ENCODE measurements around the gene PCNX2. TPM values are rescaled to one million over a fixed set of nuclear protein-coding genes. Genes with fewer than 3 reads are reported as not detected.

Gene PCNX2
- total RNA-seq, 2 experiments from 2014 or later: 17.8 to 18.5 TPM

- POLR2A ChIA-PET: no interaction called here
- intact Hi-C loops (cut with micrococcal nuclease): no loop called here
- Mint-ChIP-seq H3K4me1 (ENCODE audit: low read depth) (no peaks in the 10 kb centered on the region), H3K36me3 (peaks cover 37% of the 10 kb centered on the region), H3K27me3 (no peaks in the 10 kb centered on the region), H3K9me3 (no peaks in the 10 kb centered on the region), H3K4me3 (no peak overlapping the region), H3K27ac (no peak overlapping the region)
- DNase-seq: no peak
- CTCF ChIA-PET: no interaction called here
Measured at GRCh38 chr1:233252441-233252840, 43.1 kb downstream of the PCNX2 start.

GRCh38 chr1:233251201-233251720, 44.3 kb downstream of the PCNX2 start:
- H3K27me3 Mint-ChIP-seq: no peaks in the 10 kb centered on the region
- H3K9me3 Mint-ChIP-seq: no peaks in the 10 kb centered on the region
- CTCF ChIA-PET: no interaction called here
- H3K27ac Mint-ChIP-seq: no peak overlapping the region
- peaks cover 32% of the 10 kb centered on the region for H3K36me3 Mint-ChIP-seq
- POLR2A ChIA-PET: no interaction called here
- no peaks in the 10 kb centered on the region for H3K4me1 Mint-ChIP-seq (ENCODE audit: low read depth)
- intact Hi-C loops (cut with micrococcal nuclease): no loop called here
- DNase-seq: no peak
- H3K4me3 Mint-ChIP-seq: no peak overlapping the region

GRCh38 chr1:233248014-233248413, 47.5 kb downstream of the PCNX2 start:
- CTCF ChIA-PET: interaction anchor here (0.6 kb wide), 1 partner anchor 75 kb away, joined by 3 read pairs; no protein-coding TSS in a partner anchor
- intact Hi-C loops (cut with micrococcal nuclease): no loop called here
- H3K9me3 Mint-ChIP-seq: no peaks in the 10 kb centered on the region
- no peaks in the 10 kb centered on the region for H3K27me3 Mint-ChIP-seq
- H3K36me3 Mint-ChIP-seq: peaks cover 39% of the 10 kb centered on the region
- no peak overlapping the region for H3K27ac Mint-ChIP-seq
- H3K4me1 Mint-ChIP-seq (ENCODE audit: low read depth): no peaks in the 10 kb centered on the region
- POLR2A ChIA-PET: no interaction called here
- no peak for DNase-seq
- no peak overlapping the region for H3K4me3 Mint-ChIP-seq

- Mint-ChIP-seq H3K9me3 (no peaks in the 10 kb centered on the region), H3K4me1 (ENCODE audit: low read depth) (no peaks in the 10 kb centered on the region), H3K4me3 (no peak overlapping the region), H3K27ac (no peak overlapping the region), H3K27me3 (no peaks in the 10 kb centered on the region), H3K36me3 (peaks cover 39% of the 10 kb centered on the region)
- no peak for DNase-seq
- intact Hi-C loops (cut with micrococcal nuclease): no loop called here
- POLR2A ChIA-PET: no interaction called here
- CTCF ChIA-PET: no interaction called here
Measured at GRCh38 chr1:233246965-233247364, 48.6 kb downstream of the PCNX2 start.

- intact Hi-C loops (cut with micrococcal nuclease): no loop called here
- H3K4me1 Mint-ChIP-seq (ENCODE audit: low read depth): no peaks in the 10 kb centered on the region
- ChIA-PET CTCF (no interaction called here), POLR2A (interaction anchor here (0.6 kb wide), 1 partner anchor 18 kb away, joined by 4 read pairs; no protein-coding TSS in a partner anchor)
- no peaks in the 10 kb centered on the region for H3K9me3 Mint-ChIP-seq
- no peaks in the 10 kb centered on the region for H3K27me3 Mint-ChIP-seq
- H3K4me3 Mint-ChIP-seq: no peak overlapping the region
- H3K27ac Mint-ChIP-seq: no peak overlapping the region
- H3K36me3 Mint-ChIP-seq: peaks cover 29% of the 10 kb centered on the region
- no peak for DNase-seq
Measured at GRCh38 chr1:233245191-233245765, 50.2 kb downstream of the PCNX2 start.

GRCh38 chr1:233244183-233244582, 51.3 kb downstream of the PCNX2 start:
- no peak overlapping the region for H3K4me3 Mint-ChIP-seq
- ChIA-PET CTCF (no interaction called here), POLR2A (no interaction called here)
- no peaks in the 10 kb centered on the region for H3K9me3 Mint-ChIP-seq
- no peaks in the 10 kb centered on the region for H3K27me3 Mint-ChIP-seq
- H3K36me3 Mint-ChIP-seq: peaks cover 21% of the 10 kb centered on the region
- no peak overlapping the region for H3K27ac Mint-ChIP-seq
- intact Hi-C loops (cut with micrococcal nuclease): loop anchor here (5.0 kb wide), 1 partner anchor 607 kb away; no protein-coding TSS in a partner anchor
- no peaks in the 10 kb centered on the region for H3K4me1 Mint-ChIP-seq (ENCODE audit: low read depth)
- DNase-seq: no peak

GRCh38 chr1:233242827-233243483, 52.6 kb downstream of the PCNX2 start:
- no peaks in the 10 kb centered on the region for H3K4me1 Mint-ChIP-seq (ENCODE audit: low read depth)
- CTCF ChIA-PET: no interaction called here
- H3K27me3 Mint-ChIP-seq: no peaks in the 10 kb centered on the region
- H3K27ac Mint-ChIP-seq: no peak overlapping the region
- intact Hi-C loops (cut with micrococcal nuclease): loop anchor here (5.0 kb wide), 1 partner anchor 606 kb away; no protein-coding TSS in a partner anchor
- POLR2A ChIA-PET: no interaction called here
- H3K9me3 Mint-ChIP-seq: no peaks in the 10 kb centered on the region
- no peak for DNase-seq
- no peak overlapping the region for H3K4me3 Mint-ChIP-seq
- peaks cover 15% of the 10 kb centered on the region for H3K36me3 Mint-ChIP-seq

- Mint-ChIP-seq H3K4me1 (ENCODE audit: low read depth) (no peaks in the 10 kb centered on the region), H3K9me3 (no peaks in the 10 kb centered on the region), H3K36me3 (peaks cover 14% of the 10 kb centered on the region), H3K27me3 (no peaks in the 10 kb centered on the region), H3K4me3 (no peak overlapping the region), H3K27ac (no peak overlapping the region)
- ChIA-PET POLR2A (no interaction called here), CTCF (no interaction called here)
- DNase-seq: no peak
- intact Hi-C loops (cut with micrococcal nuclease): loop anchor here (5.0 kb wide), 1 partner anchor 604 kb away; no protein-coding TSS in a partner anchor
Measured at GRCh38 chr1:233241759-233242158, 53.8 kb downstream of the PCNX2 start.

- Mint-ChIP-seq H3K36me3 (peaks cover 16% of the 10 kb centered on the region), H3K27me3 (no peaks in the 10 kb centered on the region), H3K4me3 (no peak overlapping the region), H3K9me3 (no peaks in the 10 kb centered on the region), H3K4me1 (ENCODE audit: low read depth) (no peaks in the 10 kb centered on the region), H3K27ac (no peak overlapping the region)
- POLR2A ChIA-PET: no interaction called here
- intact Hi-C loops (cut with micrococcal nuclease): loop anchor here (5.0 kb wide), 1 partner anchor 604 kb away; no protein-coding TSS in a partner anchor
- DNase-seq: peak; percentile 12
- CTCF ChIA-PET: no interaction called here
Measured at GRCh38 chr1:233240829-233241682, 54.5 kb downstream of the PCNX2 start.

- Mint-ChIP-seq H3K27ac (no peak overlapping the region), H3K9me3 (no peaks in the 10 kb centered on the region), H3K4me3 (no peak overlapping the region), H3K36me3 (peaks cover 20% of the 10 kb centered on the region), H3K4me1 (ENCODE audit: low read depth) (no peaks in the 10 kb centered on the region), H3K27me3 (no peaks in the 10 kb centered on the region)
- no peak for DNase-seq
- ChIA-PET CTCF (no interaction called here), POLR2A (no interaction called here)
- intact Hi-C loops (cut with micrococcal nuclease): loop anchor here (5.0 kb wide), 1 partner anchor 603 kb away; no protein-coding TSS in a partner anchor
Measured at GRCh38 chr1:233240371-233240770, 55.2 kb downstream of the PCNX2 start.

GRCh38 chr1:233238884-233239431, 56.6 kb downstream of the PCNX2 start:
- no peak for DNase-seq
- Mint-ChIP-seq H3K27ac (no peak overlapping the region), H3K4me3 (no peak overlapping the region), H3K9me3 (no peaks in the 10 kb centered on the region), H3K4me1 (ENCODE audit: low read depth) (no peaks in the 10 kb centered on the region), H3K27me3 (no peaks in the 10 kb centered on the region), H3K36me3 (peaks cover 21% of the 10 kb centered on the region)
- ChIA-PET POLR2A (no interaction called here), CTCF (no interaction called here)
- intact Hi-C loops (cut with micrococcal nuclease): no loop called here

- H3K9me3 Mint-ChIP-seq: no peaks in the 10 kb centered on the region
- H3K36me3 Mint-ChIP-seq: peaks cover 26% of the 10 kb centered on the region
- no peaks in the 10 kb centered on the region for H3K27me3 Mint-ChIP-seq
- no peak overlapping the region for H3K27ac Mint-ChIP-seq
- no peak overlapping the region for H3K4me3 Mint-ChIP-seq
- no peak for DNase-seq
- ChIA-PET POLR2A (no interaction called here), CTCF (no interaction called here)
- intact Hi-C loops (cut with micrococcal nuclease): no loop called here
- no peaks in the 10 kb centered on the region for H3K4me1 Mint-ChIP-seq (ENCODE audit: low read depth)
Measured at GRCh38 chr1:233237647-233238046, 57.9 kb downstream of the PCNX2 start.

Measured in activated CD4-positive, alpha-beta memory T cell treated with anti-CD3 and anti-CD28 coated beads for 36 hours (primary cell).